ENCODE results near the gene VAMP8.

VAMP8 gene

GRCh38 chr2:85594715-85595300, 17.4 kb downstream of the VAMP8 start:
- H3K9me3 ChIP-seq (ENCODE audit: control insufficient read depth in 1 of 2, low read length in 2 of 2), result no peaks in the 10 kb centered on the region
- H3K36me3 ChIP-seq (ENCODE audit: control insufficient read depth in 1 of 2, insufficient read depth in 2 of 2, low read length in 2 of 2), result peaks cover 21 to 22% of the 10 kb centered on the region in 2 donors
- H3K4me1 ChIP-seq (ENCODE audit: control insufficient read depth in 1 of 2, insufficient read depth in 2 of 2, low read length in 2 of 2), result peaks cover 17 to 33% of the 10 kb centered on the region in 2 donors
- H3K27ac ChIP-seq (ENCODE audit: low read length), result peak overlapping the region; percentile 85
- peak overlapping the region; percentile 85 to 87 for H3K4me3 ChIP-seq (ENCODE audit: low read depth in 1 of 2, low read length in 2 of 2)
- H3K27me3 ChIP-seq (ENCODE audit: low read depth, low read length), result no peaks in the 10 kb centered on the region

GRCh38 chr2:85595301-85596025, 18.1 kb downstream of the VAMP8 start, which contains the start of gene RNF181:
TSS of gene RNF181 (plus strand) at chr2:85595745. CDS start at chr2:85595764, 19 bp downstream.
- no peaks in the 10 kb centered on the region for H3K9me3 ChIP-seq (ENCODE audit: control insufficient read depth in 1 of 2, low read length in 2 of 2)
- H3K4me3 ChIP-seq (ENCODE audit: low read depth in 1 of 2, low read length in 2 of 2), result peak within 1 kb of the TSS; percentile 85 to 87
- H3K4me1 ChIP-seq (ENCODE audit: control insufficient read depth in 1 of 2, insufficient read depth in 2 of 2, low read length in 2 of 2), result peaks cover 17 to 27% of the 10 kb centered on the region in 2 donors
- H3K36me3 ChIP-seq (ENCODE audit: control insufficient read depth in 1 of 2, insufficient read depth in 2 of 2, low read length in 2 of 2), result peaks cover 22 to 27% of the 10 kb centered on the region in 2 donors
- H3K27ac ChIP-seq (ENCODE audit: low read length), result peak within 1 kb of the TSS; percentile 85
- H3K27me3 ChIP-seq (ENCODE audit: low read depth, low read length), result no peaks in the 10 kb centered on the region

- peak overlapping the region; percentile 85 to 87 for H3K4me3 ChIP-seq (ENCODE audit: low read depth in 1 of 2, low read length in 2 of 2)
- peaks cover 15 to 22% of the 10 kb centered on the region in 2 donors for H3K4me1 ChIP-seq (ENCODE audit: control insufficient read depth in 1 of 2, insufficient read depth in 2 of 2, low read length in 2 of 2)
- no peaks in the 10 kb centered on the region for H3K9me3 ChIP-seq (ENCODE audit: control insufficient read depth in 1 of 2, low read length in 2 of 2)
- H3K27ac ChIP-seq (ENCODE audit: low read length), result peak overlapping the region; percentile 85
- peaks cover 22 to 27% of the 10 kb centered on the region in 2 donors for H3K36me3 ChIP-seq (ENCODE audit: control insufficient read depth in 1 of 2, insufficient read depth in 2 of 2, low read length in 2 of 2)
- H3K27me3 ChIP-seq (ENCODE audit: low read depth, low read length), result no peaks in the 10 kb centered on the region
Measured at GRCh38 chr2:85596026-85596333, 18.6 kb downstream of the VAMP8 start.

- H3K4me3 ChIP-seq (ENCODE audit: low read depth in 1 of 2, low read length in 2 of 2), result peak overlapping the region; percentile 85 to 87
Measured at GRCh38 chr2:85596486-85597143, 19.2 kb downstream of the VAMP8 start.

GRCh38 chr2:85597241-85597640, 19.9 kb downstream of the VAMP8 start:
- no peaks in the 10 kb centered on the region for H3K9me3 ChIP-seq (ENCODE audit: control insufficient read depth in 1 of 2, low read length in 2 of 2)
- peaks cover 19 to 29% of the 10 kb centered on the region in 2 donors for H3K4me1 ChIP-seq (ENCODE audit: control insufficient read depth in 1 of 2, insufficient read depth in 2 of 2, low read length in 2 of 2)
- H3K4me3 ChIP-seq (ENCODE audit: low read depth in 1 of 2, low read length in 2 of 2), result no peak overlapping the region
- no peak overlapping the region for H3K27ac ChIP-seq (ENCODE audit: low read length)
- peaks cover 22 to 27% of the 10 kb centered on the region in 2 donors for H3K36me3 ChIP-seq (ENCODE audit: control insufficient read depth in 1 of 2, insufficient read depth in 2 of 2, low read length in 2 of 2)
- no peaks in the 10 kb centered on the region for H3K27me3 ChIP-seq (ENCODE audit: low read depth, low read length)

More at GRCh38 chr2:85596486-85597143, 19.2 kb downstream of the VAMP8 start:
- peaks cover 22 to 27% of the 10 kb centered on the region in 2 donors for H3K36me3 ChIP-seq (ENCODE audit: control insufficient read depth in 1 of 2, insufficient read depth in 2 of 2, low read length in 2 of 2)
- H3K27me3 ChIP-seq (ENCODE audit: low read depth, low read length), result no peaks in the 10 kb centered on the region
- H3K27ac ChIP-seq (ENCODE audit: low read length), result peak overlapping the region; percentile 85
- peaks cover 16 to 28% of the 10 kb centered on the region in 2 donors for H3K4me1 ChIP-seq (ENCODE audit: control insufficient read depth in 1 of 2, insufficient read depth in 2 of 2, low read length in 2 of 2)
- H3K9me3 ChIP-seq (ENCODE audit: control insufficient read depth in 1 of 2, low read length in 2 of 2), result no peaks in the 10 kb centered on the region

- Histone ChIP-seq H3K9me3 (ENCODE audit: control insufficient read depth in 1 of 2, low read length in 2 of 2) (no peaks in the 10 kb centered on the region), H3K36me3 (ENCODE audit: control insufficient read depth in 1 of 2, insufficient read depth in 2 of 2, low read length in 2 of 2) (peaks cover 22 to 27% of the 10 kb centered on the region in 2 donors), H3K4me1 (ENCODE audit: control insufficient read depth in 1 of 2, insufficient read depth in 2 of 2, low read length in 2 of 2) (peaks cover 19 to 31% of the 10 kb centered on the region in 2 donors), H3K4me3 (ENCODE audit: low read depth in 1 of 2, low read length in 2 of 2) (no peak overlapping the region), H3K27me3 (ENCODE audit: low read depth, low read length) (no peaks in the 10 kb centered on the region), H3K27ac (ENCODE audit: low read length) (no peak overlapping the region)
Measured at GRCh38 chr2:85598594-85599340, 21.4 kb downstream of the VAMP8 start.

- H3K36me3 ChIP-seq (ENCODE audit: control insufficient read depth in 1 of 2, insufficient read depth in 2 of 2, low read length in 2 of 2), result peaks cover 22 to 27% of the 10 kb centered on the region in 2 donors
- no peak overlapping the region for H3K27ac ChIP-seq (ENCODE audit: low read length)
- peaks cover 19 to 35% of the 10 kb centered on the region in 2 donors for H3K4me1 ChIP-seq (ENCODE audit: control insufficient read depth in 1 of 2, insufficient read depth in 2 of 2, low read length in 2 of 2)
- H3K9me3 ChIP-seq (ENCODE audit: control insufficient read depth in 1 of 2, low read length in 2 of 2), result no peaks in the 10 kb centered on the region
- H3K4me3 ChIP-seq (ENCODE audit: low read depth in 1 of 2, low read length in 2 of 2), result no peak overlapping the region
- no peaks in the 10 kb centered on the region for H3K27me3 ChIP-seq (ENCODE audit: low read depth, low read length)
Measured at GRCh38 chr2:85599468-85600234, 22.3 kb downstream of the VAMP8 start.

GRCh38 chr2:85600235-85600575, 22.8 kb downstream of the VAMP8 start:
- Histone ChIP-seq H3K4me3 (ENCODE audit: low read depth in 1 of 2, low read length in 2 of 2) (no peak overlapping the region), H3K9me3 (ENCODE audit: control insufficient read depth in 1 of 2, low read length in 2 of 2) (no peaks in the 10 kb centered on the region), H3K27ac (ENCODE audit: low read length) (no peak overlapping the region), H3K4me1 (ENCODE audit: control insufficient read depth in 1 of 2, insufficient read depth in 2 of 2, low read length in 2 of 2) (peaks cover 19 to 37% of the 10 kb centered on the region in 2 donors), H3K36me3 (ENCODE audit: control insufficient read depth in 1 of 2, insufficient read depth in 2 of 2, low read length in 2 of 2) (peaks cover 22 to 27% of the 10 kb centered on the region in 2 donors), H3K27me3 (ENCODE audit: low read depth, low read length) (no peaks in the 10 kb centered on the region)

- Histone ChIP-seq H3K36me3 (ENCODE audit: control insufficient read depth in 1 of 2, insufficient read depth in 2 of 2, low read length in 2 of 2) (peaks cover 22 to 27% of the 10 kb centered on the region in 2 donors), H3K27me3 (ENCODE audit: low read depth, low read length) (no peaks in the 10 kb centered on the region), H3K9me3 (ENCODE audit: control insufficient read depth in 1 of 2, low read length in 2 of 2) (no peaks in the 10 kb centered on the region), H3K4me1 (ENCODE audit: control insufficient read depth in 1 of 2, insufficient read depth in 2 of 2, low read length in 2 of 2) (peaks cover 17 to 42% of the 10 kb centered on the region in 2 donors), H3K27ac (ENCODE audit: low read length) (peak overlapping the region; percentile 65), H3K4me3 (ENCODE audit: low read depth in 1 of 2, low read length in 2 of 2) (peak overlapping the region; percentile 78 to 79)
Measured at GRCh38 chr2:85600951-85601770, 23.8 kb downstream of the VAMP8 start.
